ENCODE measurements around the gene VASH2. TPM values are rescaled to one million over a fixed set of nuclear protein-coding genes. Genes with fewer than 3 reads are reported as not detected.

The VASH2 gene
- total and polyA plus RNA-seq, 2 donors (not counting 1 experiment from before 2014, with no cell fraction given) = 0.06 TPM; not detected in 1

DNA sequence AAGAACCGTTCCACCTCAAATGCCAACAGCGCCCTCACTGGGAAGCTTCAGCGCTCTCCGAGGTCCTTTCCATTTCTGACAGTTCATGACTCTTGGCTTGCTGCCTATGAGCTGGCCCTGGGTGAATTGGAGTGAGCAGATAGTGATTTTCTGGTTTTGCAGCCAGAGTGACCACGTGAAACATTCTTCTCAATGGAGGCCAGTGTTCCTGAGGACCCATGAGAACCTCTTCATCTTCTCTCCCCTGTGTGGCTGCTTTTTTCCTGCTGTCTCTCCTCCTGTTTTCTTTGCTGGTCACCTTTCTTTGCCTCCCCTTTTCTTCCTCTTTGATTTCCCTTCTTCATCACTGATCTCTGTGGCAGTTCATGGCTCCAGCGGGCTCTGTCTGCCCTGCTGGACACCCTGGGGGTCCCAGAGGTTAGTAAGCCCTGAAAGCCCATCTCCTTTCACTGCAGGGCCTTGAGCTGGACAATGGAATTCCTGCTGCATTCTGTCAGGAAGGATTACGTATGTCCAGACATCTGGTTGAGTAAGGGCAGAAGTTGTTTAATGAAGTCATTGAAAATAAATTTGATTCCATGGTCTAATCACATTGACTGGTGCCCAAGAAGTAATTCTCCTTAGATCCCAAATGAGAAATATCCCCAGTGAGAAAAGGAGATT is 29.9 kb downstream of the VASH2 start:
- Histone ChIP-seq H2AFZ (ENCODE audit: insufficient read depth, low read depth, low read length, poor library complexity, severe bottlenecking) (no peak overlapping the region), H3K79me2 (ENCODE audit: control insufficient read depth, insufficient read depth, low read length) (no peaks in the 10 kb centered on the region), H3K36me3 (replicated peaks in 1 of 2; ENCODE audit: control extremely low read depth in 1 of 2, control insufficient read depth in 1 of 2, extremely low read depth in 1 of 2, insufficient read depth in 2 of 2, low read length in 1 of 2) (no peaks in the 10 kb centered on the region), H3K9me3 (ENCODE audit: control extremely low read depth in 1 of 3, control insufficient read depth in 2 of 3, insufficient read depth in 1 of 3, low read length in 2 of 3) (no peaks in the 10 kb centered on the region), H3K27me3 (replicated peaks in 1 of 4; ENCODE audit: control extremely low read depth in 1 of 4, control insufficient read depth in 3 of 4, insufficient read depth in 4 of 4, low read length in 3 of 4) (no peaks in the 10 kb centered on the region), H3K4me1 (ENCODE audit: control insufficient read depth in 2 of 2, insufficient read depth in 2 of 2, low read length in 2 of 2) (peaks cover 0 to 9% of the 10 kb centered on the region in 2 donors), H3K27ac (ENCODE audit: low read length in 2 of 2) (no peak overlapping the region), H3K9ac (ENCODE audit: low read length) (no peak overlapping the region), H4K20me1 (ENCODE audit: control insufficient read depth, insufficient read depth, low read length, poor library complexity, severe bottlenecking) (no peaks in the 10 kb centered on the region), H3K4me3 (ENCODE audit: control extremely low read depth in 1 of 5, extremely low read depth in 1 of 5, insufficient read depth in 1 of 5, low read depth in 2 of 5, low read length in 4 of 5) (no peak overlapping the region), H3K4me2 (replicated peaks; ENCODE audit: low read depth, low read length, poor library complexity, severe bottlenecking) (no peak overlapping the region)
- Mint-ChIP-seq H3K9me3 (ENCODE audit: insufficient read depth) (no peaks in the 10 kb centered on the region), H3K4me3 (no peak overlapping the region), H3K27me3 (no peaks in the 10 kb centered on the region), H3K27ac (no peak overlapping the region), H3K4me1 (peaks cover 1% of the 10 kb centered on the region)
- ATAC-seq (ENCODE audit: low read depth) (no peak), DNase-seq (no peak)
- ChIA-PET POLR2A (no interaction called here), CTCF (no interaction called here)
- TF ChIP-seq CTCF (IDR thresholded peaks at IDR 0.05) = no peak
- no peak for TF ChIP-seq EZH2 (IDR thresholded peaks at IDR 0.05; ENCODE audit: borderline replicate concordance, insufficient read depth, low read depth, low read length, poor library complexity, severe bottlenecking)
- WGBS (ENCODE audit: insufficient coverage) = 92% methylated on average over 3 of the region's 7 CpGs
- intact Hi-C loops (cut with micrococcal nuclease) = no loop called here

DNA sequence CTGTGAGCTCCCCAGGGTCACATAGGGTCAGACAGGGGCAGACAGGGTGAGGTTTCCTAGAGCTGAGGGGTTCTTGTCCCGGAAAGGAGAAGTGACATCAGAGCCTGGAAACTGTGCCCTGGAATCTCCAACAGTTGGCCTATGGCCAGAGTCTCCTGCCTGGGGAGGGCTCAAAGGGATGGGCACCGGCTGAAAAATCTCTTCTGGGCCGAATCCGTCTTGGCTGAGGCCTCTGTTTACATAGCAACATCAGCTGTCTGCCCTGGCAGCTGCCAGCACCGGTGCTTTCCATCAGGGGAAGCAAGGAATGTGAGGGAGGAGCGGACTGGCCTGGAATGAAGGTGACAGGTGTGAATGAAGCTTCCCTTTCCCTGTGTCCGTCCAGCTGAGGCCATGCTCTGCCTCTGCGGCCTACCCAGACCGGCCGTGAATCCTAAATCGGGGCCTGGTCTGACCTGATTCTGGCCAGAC is 30.7 kb downstream of the VASH2 start:
- DNase-seq = no peak
- Histone ChIP-seq H3K27ac (ENCODE audit: low read length in 2 of 2) (no peak overlapping the region), H3K36me3 (replicated peaks in 1 of 2; ENCODE audit: control extremely low read depth in 1 of 2, control insufficient read depth in 1 of 2, extremely low read depth in 1 of 2, insufficient read depth in 2 of 2, low read length in 1 of 2) (no peaks in the 10 kb centered on the region), H3K4me3 (ENCODE audit: control extremely low read depth in 1 of 5, extremely low read depth in 1 of 5, insufficient read depth in 1 of 5, low read depth in 2 of 5, low read length in 4 of 5) (no peak overlapping the region), H3K9me3 (ENCODE audit: control extremely low read depth in 1 of 3, control insufficient read depth in 2 of 3, insufficient read depth in 1 of 3, low read length in 2 of 3) (no peaks in the 10 kb centered on the region), H4K20me1 (ENCODE audit: control insufficient read depth, insufficient read depth, low read length, poor library complexity, severe bottlenecking) (no peaks in the 10 kb centered on the region), H3K79me2 (ENCODE audit: control insufficient read depth, insufficient read depth, low read length) (no peaks in the 10 kb centered on the region), H3K4me1 (ENCODE audit: control insufficient read depth in 2 of 2, insufficient read depth in 2 of 2, low read length in 2 of 2) (peaks cover 0 to 9% of the 10 kb centered on the region in 2 donors), H3K9ac (ENCODE audit: low read length) (no peak overlapping the region), H3K27me3 (replicated peaks in 1 of 4; ENCODE audit: control extremely low read depth in 1 of 4, control insufficient read depth in 3 of 4, insufficient read depth in 4 of 4, low read length in 3 of 4) (no peaks in the 10 kb centered on the region), H2AFZ (ENCODE audit: insufficient read depth, low read depth, low read length, poor library complexity, severe bottlenecking) (no peak overlapping the region), H3K4me2 (replicated peaks; ENCODE audit: low read depth, low read length, poor library complexity, severe bottlenecking) (no peak overlapping the region)
- POLR2A ChIA-PET = no interaction called here
- TF ChIP-seq CTCF (IDR thresholded peaks at IDR 0.05) (no peak), EZH2 (IDR thresholded peaks at IDR 0.05; ENCODE audit: borderline replicate concordance, insufficient read depth, low read depth, low read length, poor library complexity, severe bottlenecking) (no peak)
- 91% methylated on average over 11 of the region's 11 CpGs for WGBS (ENCODE audit: insufficient coverage)
- H3K27me3 Mint-ChIP-seq = no peaks in the 10 kb centered on the region
- CTCF ChIA-PET = interaction anchor here (1.2 kb wide), 1 partner anchor 15 kb away, joined by 3 read pairs; no protein-coding TSS in a partner anchor
- intact Hi-C loops (cut with micrococcal nuclease) = no loop called here
- no peak overlapping the region for H3K4me3 Mint-ChIP-seq
- no peaks in the 10 kb centered on the region for H3K9me3 Mint-ChIP-seq (ENCODE audit: insufficient read depth)
- peaks cover 1% of the 10 kb centered on the region for H3K4me1 Mint-ChIP-seq
- H3K27ac Mint-ChIP-seq = no peak overlapping the region
- ATAC-seq (ENCODE audit: low read depth) = no peak

Measured in B cell (primary cell).